Midbrain (tissue), 1 donor: ENCODE measurements around the gene ARFIP1.
"Not testable (repeated sequence)": the region's sequence is repeated elsewhere in the genome, so short reads cannot be mapped to it uniquely, and the experiment has no call there.

Experiments used
- DNase-seq: peaks from one replicate; lab custom pipeline; 2025; lab: John Stamatoyannopoulos, UW

The ARFIP1 gene

DNA sequence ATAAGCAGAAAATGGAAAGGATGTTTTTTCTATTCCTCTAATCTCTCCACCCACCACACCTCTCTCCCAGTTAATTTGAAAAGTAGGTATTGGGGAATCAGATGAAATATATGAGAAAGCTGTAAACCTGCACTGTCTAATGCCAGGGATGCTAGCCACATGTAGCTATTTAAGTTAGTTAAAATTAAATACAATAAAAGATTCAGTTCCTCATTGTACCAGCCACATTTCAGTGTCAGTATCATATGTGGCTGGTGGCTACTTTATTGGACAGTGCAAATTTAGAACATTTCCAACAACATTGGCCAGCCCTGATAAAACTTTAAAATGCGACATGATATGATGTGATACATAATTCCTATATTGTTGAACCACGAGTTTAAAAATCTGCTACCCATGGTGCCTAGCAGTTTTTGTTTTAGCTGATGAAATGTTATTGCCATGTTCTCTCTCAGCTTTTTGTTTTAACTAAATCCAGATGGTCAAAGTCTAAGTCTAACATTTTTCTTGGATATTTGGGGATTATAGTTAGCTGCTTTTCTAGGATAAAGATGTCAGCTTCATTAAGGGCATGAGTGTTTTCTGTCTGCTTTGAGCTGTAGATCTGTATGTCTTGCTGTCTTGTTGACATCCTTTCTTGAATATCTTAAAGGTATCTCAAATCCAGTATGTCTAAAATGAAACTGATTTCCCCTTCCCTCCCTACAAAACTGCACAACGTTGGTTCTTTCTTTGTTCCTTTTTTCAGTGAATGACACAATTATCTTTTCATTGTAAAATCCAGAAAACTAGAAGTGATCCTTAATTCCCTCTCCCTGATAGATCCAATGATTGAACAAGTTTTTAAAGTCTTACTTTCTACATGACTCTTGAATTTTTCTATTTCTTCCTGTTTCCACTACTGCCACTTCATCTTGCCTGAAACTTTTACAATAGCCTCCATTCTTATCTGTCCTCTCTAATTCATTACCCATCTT, 6.2 kb downstream of the ARFIP1 start:
- DNase-seq, result no peak

- DNase-seq, result no peak
These were observed 6.9 kb downstream of the ARFIP1 start for GRCh38 chr4:152786627-152787026.

DNA sequence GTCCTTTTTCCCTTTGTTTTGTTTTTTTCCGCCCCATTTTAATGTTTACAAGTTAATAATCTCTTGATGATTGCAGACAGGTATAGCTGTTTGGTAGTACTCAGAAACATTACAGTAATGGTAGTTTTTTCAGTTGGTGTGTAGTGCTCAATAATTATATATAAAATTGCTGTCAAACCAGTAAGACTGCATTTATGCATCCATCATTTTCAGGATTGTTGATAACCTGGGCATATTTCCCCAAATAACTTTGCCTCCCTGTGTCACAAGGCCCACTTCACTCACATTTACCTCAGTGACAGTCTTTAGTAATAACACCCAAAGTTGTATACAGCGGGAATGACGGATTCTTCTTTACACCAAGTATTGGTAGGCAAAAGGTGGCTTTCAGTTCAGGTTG, 16.1 kb downstream of the ARFIP1 start:
- no peak for DNase-seq

GRCh38 chr4:152803541-152803940, 23.8 kb downstream of the ARFIP1 start:
- DNase-seq, result no peak

- DNase-seq, result no peak
These were observed 25.4 kb downstream of the ARFIP1 start for GRCh38 chr4:152805071-152805650.

GRCh38 chr4:152805818-152806217, 26.1 kb downstream of the ARFIP1 start:
- DNase-seq, result no peak

- DNase-seq, result no peak
These were observed 26.9 kb downstream of the ARFIP1 start for GRCh38 chr4:152806501-152807125.

GRCh38 chr4:152807294-152807829, 27.6 kb downstream of the ARFIP1 start:
- DNase-seq, result no peak

- DNase-seq, result no peak
These were observed 28.9 kb downstream of the ARFIP1 start for GRCh38 chr4:152808670-152809069.

GRCh38 chr4:152810715-152811287, 31.0 kb downstream of the ARFIP1 start:
- no peak for DNase-seq

- no peak for DNase-seq
These were observed 35.3 kb downstream of the ARFIP1 start for GRCh38 chr4:152815078-152815477.

GRCh38 chr4:152817331-152817730, 37.6 kb downstream of the ARFIP1 start:
- DNase-seq, result no peak

DNA sequence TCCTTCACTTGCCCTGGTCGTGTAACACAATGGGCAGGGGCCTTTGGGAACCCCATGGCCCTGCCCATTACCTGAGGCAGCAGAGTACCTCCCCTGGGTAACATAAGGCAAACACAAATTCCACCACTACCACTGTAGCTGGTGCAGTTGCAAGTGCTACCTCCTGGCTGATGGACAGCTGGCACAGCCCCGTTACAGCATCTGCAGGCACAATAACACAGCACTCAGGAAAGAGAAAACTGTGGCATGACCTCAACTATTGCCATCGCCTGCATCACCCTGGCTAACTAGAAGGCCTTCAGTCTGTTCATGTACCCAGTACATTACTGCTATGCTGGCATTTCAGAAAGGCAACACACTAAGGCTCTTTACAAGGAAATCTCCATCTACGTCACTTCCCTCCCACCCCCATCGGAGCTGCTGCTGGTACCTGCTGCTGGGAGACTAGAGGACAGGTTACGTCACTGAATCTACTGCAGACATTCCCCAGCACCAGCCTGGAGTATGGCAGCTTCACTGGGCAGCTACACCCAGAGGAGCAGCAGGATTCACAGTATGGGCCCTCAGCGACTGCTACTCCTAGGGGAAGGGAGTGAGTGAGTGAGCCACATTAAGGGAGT, 39.4 kb downstream of the ARFIP1 start:
- no peak for DNase-seq

DNA sequence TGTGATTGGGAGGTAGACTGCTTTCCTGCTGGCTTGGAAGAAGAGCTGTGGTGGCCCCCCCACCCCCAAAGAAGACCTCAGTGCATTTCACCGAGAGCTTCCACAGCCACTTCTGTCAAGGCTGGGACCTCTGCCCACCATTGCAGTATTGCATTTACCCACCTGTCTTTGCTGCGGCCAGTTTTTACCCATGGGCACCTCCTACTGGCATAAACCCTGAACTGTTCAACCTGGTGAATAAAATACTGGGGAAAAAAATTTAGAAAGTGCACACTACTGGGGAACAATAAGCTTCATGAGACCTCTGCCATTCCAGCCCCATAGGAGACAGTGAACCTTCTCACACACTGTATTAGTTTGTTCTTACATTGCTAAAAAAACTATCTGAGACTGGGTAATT, 40.3 kb downstream of the ARFIP1 start:
- DNase-seq, result no peak

DNA sequence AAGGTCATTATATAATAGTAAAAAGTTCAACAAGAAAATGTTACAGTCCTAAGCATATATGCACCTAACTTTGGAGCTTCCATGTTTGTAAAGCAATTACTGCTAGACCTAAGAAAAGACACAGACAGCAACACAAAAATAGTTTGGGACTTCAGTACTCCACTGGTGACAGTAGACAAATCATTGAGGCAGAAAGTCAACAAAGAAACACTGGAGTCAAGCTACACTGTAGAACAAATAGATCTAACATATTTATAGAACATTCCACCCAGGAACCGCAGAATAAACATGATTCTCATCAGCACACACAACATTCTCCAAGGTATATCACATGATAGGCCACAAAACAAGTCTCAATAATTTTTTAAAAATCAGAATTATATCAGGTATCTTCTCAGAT, 42.6 kb downstream of the ARFIP1 start:
- no peak for DNase-seq

DNA sequence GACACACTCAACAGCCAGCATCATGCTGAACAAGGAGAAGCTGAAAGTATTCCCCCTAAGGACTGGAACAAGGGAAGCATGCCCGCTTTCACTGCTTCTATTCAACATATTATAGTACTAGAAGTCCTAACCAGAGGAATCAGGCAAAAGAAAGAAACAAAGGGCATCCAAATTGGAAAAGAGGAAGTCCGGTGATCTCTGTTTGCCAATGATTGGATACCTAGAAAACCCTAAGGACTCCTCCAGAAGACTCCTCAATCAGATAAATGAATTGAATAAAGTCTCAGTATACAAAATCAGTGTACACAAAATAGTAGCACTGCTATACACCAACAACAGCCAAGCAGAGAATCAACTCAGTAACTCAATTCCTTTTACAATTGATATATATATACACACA, 44.8 kb downstream of the ARFIP1 start:
- no peak for DNase-seq

- no peak for DNase-seq
These were observed 45.6 kb downstream of the ARFIP1 start for GRCh38 chr4:152825336-152825735.

GRCh38 chr4:152828122-152828521, 48.4 kb downstream of the ARFIP1 start:
- DNase-seq, result no peak

- no peak for DNase-seq
These were observed 51.7 kb downstream of the ARFIP1 start for GRCh38 chr4:152831416-152831815.

- DNase-seq, result no peak
These were observed 57.2 kb downstream of the ARFIP1 start for GRCh38 chr4:152836936-152837335.

- DNase-seq, result not testable (repeated sequence)
These were observed 60.0 kb downstream of the ARFIP1 start for GRCh38 chr4:152839729-152840128.
